OCI-LY3 (cell line): ENCODE data around the gene KAZN.

Experiments
- EZH2phosphoT487 ChIP-seq: fragments of 200-600 bp; shearing (Covaris generic); IDR thresholded peaks from 2 replicates; pipeline ENCODE4 v1.6.1; 2018; ENCODE audit warnings: antibody characterized with exemption, mixed run types, low read depth
- TF ChIP-seq, protein P1 (sequence below): fragments of 200-600, 300-600 bp; sonication (generic); IDR thresholded peaks from 2 replicates; pipeline ENCODE4 v1.5.1; 2014; ENCODE audit warnings: antibody characterized with exemption, low read length, low read depth

GRCh38 chr1:14921057-14921456 is 322.6 kb downstream of the KAZN start:
- TF ChIP-seq, protein P1, sequence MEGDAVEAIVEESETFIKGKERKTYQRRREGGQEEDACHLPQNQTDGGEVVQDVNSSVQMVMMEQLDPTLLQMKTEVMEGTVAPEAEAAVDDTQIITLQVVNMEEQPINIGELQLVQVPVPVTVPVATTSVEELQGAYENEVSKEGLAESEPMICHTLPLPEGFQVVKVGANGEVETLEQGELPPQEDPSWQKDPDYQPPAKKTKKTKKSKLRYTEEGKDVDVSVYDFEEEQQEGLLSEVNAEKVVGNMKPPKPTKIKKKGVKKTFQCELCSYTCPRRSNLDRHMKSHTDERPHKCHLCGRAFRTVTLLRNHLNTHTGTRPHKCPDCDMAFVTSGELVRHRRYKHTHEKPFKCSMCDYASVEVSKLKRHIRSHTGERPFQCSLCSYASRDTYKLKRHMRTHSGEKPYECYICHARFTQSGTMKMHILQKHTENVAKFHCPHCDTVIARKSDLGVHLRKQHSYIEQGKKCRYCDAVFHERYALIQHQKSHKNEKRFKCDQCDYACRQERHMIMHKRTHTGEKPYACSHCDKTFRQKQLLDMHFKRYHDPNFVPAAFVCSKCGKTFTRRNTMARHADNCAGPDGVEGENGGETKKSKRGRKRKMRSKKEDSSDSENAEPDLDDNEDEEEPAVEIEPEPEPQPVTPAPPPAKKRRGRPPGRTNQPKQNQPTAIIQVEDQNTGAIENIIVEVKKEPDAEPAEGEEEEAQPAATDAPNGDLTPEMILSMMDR: no peak
- no peak for TF ChIP-seq EZH2phosphoT487
